Measurements from ENCODE around the gene SYNDIG1. TPM values are rescaled to one million over a fixed set of nuclear protein-coding genes. Genes with fewer than 3 reads are reported as not detected.

Gene SYNDIG1
- total RNA-seq, 2 donors from 2014 or later = 0.73 to 4.5 TPM

- H3K9me3 ChIP-seq = no peaks in the 10 kb centered on the region
- no peaks in the 10 kb centered on the region for H3K36me3 ChIP-seq
- no peaks in the 10 kb centered on the region for H3K4me1 ChIP-seq (replicated peaks)
- TF ChIP-seq CTCF (IDR thresholded peaks at IDR 0.05) = no peak
- no peak for TF ChIP-seq POLR2AphosphoS5 (IDR thresholded peaks at IDR 0.05)
- no peak for TF ChIP-seq POLR2A (IDR thresholded peaks at IDR 0.05)
- no peaks in the 10 kb centered on the region for H3K27me3 ChIP-seq (replicated peaks; ENCODE audit: insufficient read depth)
- no peak overlapping the region for H3K4me3 ChIP-seq
- H3K27ac ChIP-seq = no peak overlapping the region
- DNase-seq (ENCODE audit: low spot score) = no peak
- WGBS = 49% methylated on average over 2 of the region's 2 CpGs
- intact Hi-C loops (cut with DNase I) = no loop called here
Observed at GRCh38 chr20:24609757-24610156, 140.3 kb downstream of the SYNDIG1 start.

GRCh38 chr20:24610341-24611115 is 141.1 kb downstream of the SYNDIG1 start:
- intact Hi-C loops (cut with DNase I) = no loop called here
- H3K4me1 ChIP-seq (replicated peaks) = no peaks in the 10 kb centered on the region
- H3K36me3 ChIP-seq = no peaks in the 10 kb centered on the region
- WGBS = 61% methylated on average over 16 of the region's 16 CpGs
- DNase-seq (ENCODE audit: low spot score) = no peak
- TF ChIP-seq POLR2A (IDR thresholded peaks at IDR 0.05) = no peak
- no peak for TF ChIP-seq CTCF (IDR thresholded peaks at IDR 0.05)
- no peaks in the 10 kb centered on the region for H3K9me3 ChIP-seq
- no peak overlapping the region for H3K27ac ChIP-seq
- no peak overlapping the region for H3K4me3 ChIP-seq
- no peaks in the 10 kb centered on the region for H3K27me3 ChIP-seq (replicated peaks; ENCODE audit: insufficient read depth)

- Histone ChIP-seq H3K9me3 (no peaks in the 10 kb centered on the region), H3K36me3 (no peaks in the 10 kb centered on the region), H3K27ac (no peak overlapping the region), H3K4me1 (replicated peaks) (no peaks in the 10 kb centered on the region), H3K27me3 (replicated peaks; ENCODE audit: insufficient read depth) (no peaks in the 10 kb centered on the region), H3K4me3 (no peak overlapping the region)
- no peak for DNase-seq (ENCODE audit: low spot score)
- intact Hi-C loops (cut with DNase I) = no loop called here
- 93% methylated on average over 5 of the region's 5 CpGs for WGBS
- TF ChIP-seq POLR2AphosphoS5 (IDR thresholded peaks at IDR 0.05) (no peak), CTCF (IDR thresholded peaks at IDR 0.05) (no peak), POLR2A (IDR thresholded peaks at IDR 0.05) (no peak)
Observed at GRCh38 chr20:24611360-24612140, 142.1 kb downstream of the SYNDIG1 start.

- H3K9me3 ChIP-seq = no peaks in the 10 kb centered on the region
- no peaks in the 10 kb centered on the region for H3K4me1 ChIP-seq (replicated peaks)
- no peaks in the 10 kb centered on the region for H3K36me3 ChIP-seq
- peaks cover 2% of the 10 kb centered on the region for H3K27me3 ChIP-seq (replicated peaks; ENCODE audit: insufficient read depth)
- WGBS = 91% methylated on average over 14 of the region's 16 CpGs
- TF ChIP-seq POLR2A (IDR thresholded peaks at IDR 0.05) = no peak
- TF ChIP-seq CTCF (IDR thresholded peaks at IDR 0.05) = no peak
- TF ChIP-seq POLR2AphosphoS5 (IDR thresholded peaks at IDR 0.05) = no peak
- DNase-seq (ENCODE audit: low spot score) = no peak
- H3K4me3 ChIP-seq = no peak overlapping the region
- H3K27ac ChIP-seq = no peak overlapping the region
- intact Hi-C loops (cut with DNase I) = no loop called here
Observed at GRCh38 chr20:24612799-24613775, 143.7 kb downstream of the SYNDIG1 start.

Data from prostate gland (tissue), 2 donors.